ENCODE measurements around the gene ATXN1. TPM values are rescaled to one million over a fixed set of nuclear protein-coding genes. Genes with fewer than 3 reads are reported as not detected.
"Not testable (repeated sequence)": the region's sequence is repeated elsewhere in the genome, so short reads cannot be mapped to it uniquely, and the experiment has no call there.

ATXN1 gene
- total RNA-seq, 1 experiment from 2014 or later: 27.0 TPM

GRCh38 chr6:16272201-16272600, 489.1 kb downstream of the ATXN1 start:
- DNase-seq (no peak), ATAC-seq (no peak)
- no peaks in the 10 kb centered on the region for H3K9me3 ChIP-seq (ENCODE audit: low read length)
- no peak overlapping the region for H3K4me2 ChIP-seq (ENCODE audit: low read length)
- CTCF ChIA-PET: interaction anchor here (1.2 kb wide), 1 partner anchor 43 kb away, joined by 3 read pairs; no protein-coding TSS in a partner anchor
- H3K27me3 ChIP-seq (ENCODE audit: low read length): no peaks in the 10 kb centered on the region
- H2AFZ ChIP-seq (ENCODE audit: low read length): no peak overlapping the region
- H3K9ac ChIP-seq (ENCODE audit: low read length): no peak overlapping the region
- intact Hi-C loops (cut with micrococcal nuclease): loop anchor here (10.0 kb wide), 2 partner anchors 47 to 137 kb away; no protein-coding TSS in a partner anchor
- no peaks in the 10 kb centered on the region for H3K9me2 ChIP-seq (replicated peaks; ENCODE audit: low read length)
- H4K20me1 ChIP-seq (ENCODE audit: low read length): no peaks in the 10 kb centered on the region
- BruUV-seq (replicated peaks): no TSS peak
- no peak overlapping the region for H3K27ac ChIP-seq (ENCODE audit: low read length)
- H3K36me3 ChIP-seq (ENCODE audit: low read depth, low read length): no peaks in the 10 kb centered on the region
- no peaks in the 10 kb centered on the region for H3K79me2 ChIP-seq (ENCODE audit: low read length)
- H3K4me3 ChIP-seq (ENCODE audit: low read length): no peak overlapping the region
- POLR2A ChIA-PET (ENCODE audit: unreplicated experiment): no interaction called here
- no peaks in the 10 kb centered on the region for H3F3A ChIP-seq (ENCODE audit: low read length, unreplicated experiment)
- peaks cover 4% of the 10 kb centered on the region; the same call in 1 of the 2 replicates for H3K4me1 ChIP-seq (ENCODE audit: insufficient read depth, low read length)
- TF ChIP-seq EZH2 (IDR thresholded peaks at IDR 0.05; ENCODE audit: low read length, unreplicated experiment): no peak
- TF ChIP-seq, protein P1, sequence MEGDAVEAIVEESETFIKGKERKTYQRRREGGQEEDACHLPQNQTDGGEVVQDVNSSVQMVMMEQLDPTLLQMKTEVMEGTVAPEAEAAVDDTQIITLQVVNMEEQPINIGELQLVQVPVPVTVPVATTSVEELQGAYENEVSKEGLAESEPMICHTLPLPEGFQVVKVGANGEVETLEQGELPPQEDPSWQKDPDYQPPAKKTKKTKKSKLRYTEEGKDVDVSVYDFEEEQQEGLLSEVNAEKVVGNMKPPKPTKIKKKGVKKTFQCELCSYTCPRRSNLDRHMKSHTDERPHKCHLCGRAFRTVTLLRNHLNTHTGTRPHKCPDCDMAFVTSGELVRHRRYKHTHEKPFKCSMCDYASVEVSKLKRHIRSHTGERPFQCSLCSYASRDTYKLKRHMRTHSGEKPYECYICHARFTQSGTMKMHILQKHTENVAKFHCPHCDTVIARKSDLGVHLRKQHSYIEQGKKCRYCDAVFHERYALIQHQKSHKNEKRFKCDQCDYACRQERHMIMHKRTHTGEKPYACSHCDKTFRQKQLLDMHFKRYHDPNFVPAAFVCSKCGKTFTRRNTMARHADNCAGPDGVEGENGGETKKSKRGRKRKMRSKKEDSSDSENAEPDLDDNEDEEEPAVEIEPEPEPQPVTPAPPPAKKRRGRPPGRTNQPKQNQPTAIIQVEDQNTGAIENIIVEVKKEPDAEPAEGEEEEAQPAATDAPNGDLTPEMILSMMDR (conservative IDR thresholded peaks at IDR 0.05; ENCODE audit: low read depth, low read length): no peak
- no peak for TF ChIP-seq EZH2phosphoT487 (IDR thresholded peaks at IDR 0.05; ENCODE audit: borderline replicate concordance, low read length)

- Histone ChIP-seq H3K79me2 (ENCODE audit: low read length) (no peaks in the 10 kb centered on the region), H3K4me3 (ENCODE audit: low read length) (no peak overlapping the region), H3K9me3 (ENCODE audit: low read length) (no peaks in the 10 kb centered on the region), H3K27me3 (ENCODE audit: low read length) (no peaks in the 10 kb centered on the region), H3K9ac (ENCODE audit: low read length) (no peak overlapping the region), H3K36me3 (ENCODE audit: low read depth, low read length) (no peaks in the 10 kb centered on the region), H2AFZ (ENCODE audit: low read length) (no peak overlapping the region), H3F3A (ENCODE audit: low read length, unreplicated experiment) (no peaks in the 10 kb centered on the region), H3K4me1 (ENCODE audit: insufficient read depth, low read length) (peaks cover 4% of the 10 kb centered on the region; the same call in 1 of the 2 replicates), H3K27ac (ENCODE audit: low read length) (no peak overlapping the region), H3K4me2 (ENCODE audit: low read length) (no peak overlapping the region), H3K9me2 (replicated peaks; ENCODE audit: low read length) (no peaks in the 10 kb centered on the region), H4K20me1 (ENCODE audit: low read length) (no peaks in the 10 kb centered on the region)
- no peak for DNase-seq
- BruUV-seq (replicated peaks): no TSS peak
- TF ChIP-seq, protein P1 (conservative IDR thresholded peaks at IDR 0.05; ENCODE audit: low read depth, low read length): no peak
- POLR2A ChIA-PET (ENCODE audit: unreplicated experiment): no interaction called here
- intact Hi-C loops (cut with micrococcal nuclease): loop anchor here (10.0 kb wide), 2 partner anchors 47 to 137 kb away; no protein-coding TSS in a partner anchor
- CTCF ChIA-PET: no interaction called here
- ATAC-seq: no peak
Measured at GRCh38 chr6:16271428-16271827, 489.8 kb downstream of the ATXN1 start.

DNA sequence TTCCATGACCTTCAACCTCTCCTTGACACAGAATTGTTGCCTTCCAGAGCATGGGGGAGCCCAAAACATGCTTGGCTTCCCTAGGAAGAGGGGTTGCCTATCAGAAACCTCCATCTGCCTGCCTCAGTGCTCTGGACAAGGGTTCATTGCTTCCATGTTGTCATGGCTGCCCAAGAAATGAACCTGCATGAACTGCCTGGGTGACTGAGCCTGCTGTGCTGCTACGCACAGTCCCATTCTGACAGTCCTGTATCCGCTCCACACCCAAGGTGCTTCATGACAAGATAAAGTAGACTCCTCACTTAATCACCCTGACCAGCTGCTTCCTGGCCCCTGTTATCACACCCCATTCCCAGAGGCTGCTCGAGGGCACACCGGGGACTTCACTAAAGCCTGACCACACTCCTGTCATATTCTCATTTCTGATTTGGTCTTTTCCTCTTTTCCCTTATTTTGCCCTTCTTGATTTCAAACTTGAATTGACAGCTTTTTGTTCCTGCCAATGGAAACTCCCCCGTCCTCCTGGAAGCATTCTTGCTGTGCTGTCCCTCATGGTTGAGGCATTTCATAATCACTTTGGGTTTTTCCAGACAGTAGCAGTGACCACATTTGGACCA, 491.0 kb downstream of the ATXN1 start:
- Histone ChIP-seq H3K4me2 (ENCODE audit: low read length) (no peak overlapping the region), H3K4me1 (ENCODE audit: insufficient read depth, low read length) (peaks cover 4% of the 10 kb centered on the region; the same call in 1 of the 2 replicates), H3F3A (ENCODE audit: low read length, unreplicated experiment) (no peaks in the 10 kb centered on the region), H3K4me3 (ENCODE audit: low read length) (no peak overlapping the region), H3K9ac (ENCODE audit: low read length) (no peak overlapping the region), H3K79me2 (ENCODE audit: low read length) (no peaks in the 10 kb centered on the region), H3K27me3 (ENCODE audit: low read length) (no peaks in the 10 kb centered on the region), H3K36me3 (ENCODE audit: low read depth, low read length) (no peaks in the 10 kb centered on the region), H2AFZ (ENCODE audit: low read length) (no peak overlapping the region), H3K9me3 (ENCODE audit: low read length) (no peaks in the 10 kb centered on the region), H3K9me2 (replicated peaks; ENCODE audit: low read length) (no peaks in the 10 kb centered on the region), H4K20me1 (ENCODE audit: low read length) (no peaks in the 10 kb centered on the region), H3K27ac (ENCODE audit: low read length) (no peak overlapping the region)
- CTCF ChIA-PET: no interaction called here
- ATAC-seq: no peak
- no TSS peak for BruUV-seq (replicated peaks)
- POLR2A ChIA-PET (ENCODE audit: unreplicated experiment): interaction anchor here (0.6 kb wide), 1 partner anchor 133 kb away, joined by 3 read pairs; no protein-coding TSS in a partner anchor
- TF ChIP-seq EZH2 (IDR thresholded peaks at IDR 0.05; ENCODE audit: low read length, unreplicated experiment): no peak
- TF ChIP-seq, protein P1 (conservative IDR thresholded peaks at IDR 0.05; ENCODE audit: low read depth, low read length): no peak
- TF ChIP-seq EZH2phosphoT487 (IDR thresholded peaks at IDR 0.05; ENCODE audit: borderline replicate concordance, low read length): no peak
- intact Hi-C loops (cut with micrococcal nuclease): loop anchor here (10.0 kb wide), 2 partner anchors 45 to 135 kb away; no protein-coding TSS in a partner anchor
- no peak for DNase-seq

DNA sequence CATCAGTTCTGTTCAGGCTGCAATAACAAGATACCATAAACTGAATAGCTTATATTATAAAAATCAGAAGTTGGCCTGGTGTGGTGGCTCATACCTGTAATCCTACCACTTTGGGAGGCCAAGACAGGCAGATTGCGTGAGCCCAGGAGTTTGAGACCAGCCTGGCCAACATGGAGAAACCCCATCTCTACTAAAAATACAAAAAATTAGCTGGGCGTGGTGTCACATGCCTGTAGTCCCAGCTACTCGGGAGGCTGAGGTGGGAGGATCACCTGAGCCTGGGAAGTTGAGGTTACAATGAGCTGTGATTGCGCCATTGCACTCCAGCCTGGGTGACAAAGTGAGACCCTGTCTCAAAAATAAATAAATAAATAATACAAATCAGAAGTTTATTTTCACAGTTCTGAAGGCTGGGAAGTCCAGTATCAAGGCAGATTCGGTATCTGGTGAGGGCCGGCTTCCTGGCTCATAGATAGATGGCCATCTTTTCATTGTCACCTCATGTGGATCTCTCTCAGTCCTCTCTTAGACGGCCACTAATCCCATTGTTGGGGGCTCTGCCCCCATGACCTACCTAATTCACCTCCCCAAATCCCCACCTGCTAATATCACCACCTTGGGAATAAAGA, 491.7 kb downstream of the ATXN1 start:
- H3K9me2 ChIP-seq (replicated peaks; ENCODE audit: low read length); H3K27me3 ChIP-seq (ENCODE audit: low read length); ATAC-seq; H3K4me2 ChIP-seq (ENCODE audit: low read length); H3K79me2 ChIP-seq (ENCODE audit: low read length); H4K20me1 ChIP-seq (ENCODE audit: low read length); DNase-seq; H3K4me3 ChIP-seq (ENCODE audit: low read length); CTCF ChIA-PET; H3K9ac ChIP-seq (ENCODE audit: low read length); POLR2A ChIA-PET (ENCODE audit: unreplicated experiment); H3K9me3 ChIP-seq (ENCODE audit: low read length); H2AFZ ChIP-seq (ENCODE audit: low read length); H3K27ac ChIP-seq (ENCODE audit: low read length); H3K36me3 ChIP-seq (ENCODE audit: low read depth, low read length); H3F3A ChIP-seq (ENCODE audit: low read length, unreplicated experiment); H3K4me1 ChIP-seq (ENCODE audit: insufficient read depth, low read length); BruUV-seq (replicated peaks): not testable (repeated sequence)
- intact Hi-C loops (cut with micrococcal nuclease): loop anchor here (10.0 kb wide), 2 partner anchors 45 to 135 kb away; no protein-coding TSS in a partner anchor

Measured in PC-3 (cell line).